Left ventricle myocardium inferior (tissue), 1 donor: Measurements from ENCODE around the gene BRPF1. TPM values are rescaled to one million over a fixed set of nuclear protein-coding genes. Genes with fewer than 3 reads are reported as not detected.

Experiments
- DNase-seq: peaks from one replicate; pipeline ENCODE4 v3.0.0-alpha.2; 2020
- H3K27ac ChIP-seq: fragments of 200-600 bp; replicated peaks from 2 replicates; pipeline ENCODE4 v1.8.0; 2021
- H3K27me3 ChIP-seq: fragments of 200-600 bp; 2 replicates; pipeline ENCODE4 v1.8.0; 2021; ENCODE audit warnings: low read depth
- H3K36me3 ChIP-seq: fragments of 200-600 bp; 2 replicates; pipeline ENCODE4 v1.8.0; 2021
- H3K4me1 ChIP-seq: fragments of 200-600 bp; 2 replicates; pipeline ENCODE4 v1.8.0; 2021
- H3K4me3 ChIP-seq: fragments of 200-600 bp; 2 replicates; pipeline ENCODE4 v1.8.0; 2021; ENCODE audit warnings: mild to moderate bottlenecking, moderate library complexity
- H3K9me3 ChIP-seq: fragments of 200-600 bp; replicated peaks from 2 replicates; pipeline ENCODE4 v1.8.0; 2021
- CTCF ChIP-seq: fragments of 200-600 bp; IDR thresholded peaks from 2 replicates; pipeline ENCODE4 v1.8.0; 2021; ENCODE audit warnings: antibody characterized with exemption, mild to moderate bottlenecking, borderline replicate concordance
- intact Hi-C: fragments of 100-400 bp; cut with micrococcal nuclease; formaldehyde crosslinking; loops from one replicate; pipeline ENCODE4 v1.11.0; 2022
- total RNA-seq: library from RNA; stranded (reverse); fragmentation: NEBNext Ultra II Directional; extraction: Animal tissue kit (Norgen Biotek cat#: 25700); gene quantifications from one replicate; pipeline ENCODE4 v1.2.1, GENCODE V29; 2021
- donor health status: DM: no; HTN: yes; CAD: no; lungs with severe emphysema.

BRPF1 gene
- total RNA-seq, 1 donor from 2014 or later, result 9.4 TPM

GRCh38 chr3:9781978-9782603, 50.6 kb downstream of the BRPF1 start:
- no peak for TF ChIP-seq CTCF
- Histone ChIP-seq H3K27me3 (no peaks in the 10 kb centered on the region), H3K4me1 (peaks cover 10% of the 10 kb centered on the region), H3K9me3 (no peaks in the 10 kb centered on the region), H3K36me3 (peaks cover 74% of the 10 kb centered on the region), H3K27ac (no peak overlapping the region), H3K4me3 (no peak overlapping the region)
- DNase-seq, result no peak
- intact Hi-C loops, result no loop called here

DNA sequence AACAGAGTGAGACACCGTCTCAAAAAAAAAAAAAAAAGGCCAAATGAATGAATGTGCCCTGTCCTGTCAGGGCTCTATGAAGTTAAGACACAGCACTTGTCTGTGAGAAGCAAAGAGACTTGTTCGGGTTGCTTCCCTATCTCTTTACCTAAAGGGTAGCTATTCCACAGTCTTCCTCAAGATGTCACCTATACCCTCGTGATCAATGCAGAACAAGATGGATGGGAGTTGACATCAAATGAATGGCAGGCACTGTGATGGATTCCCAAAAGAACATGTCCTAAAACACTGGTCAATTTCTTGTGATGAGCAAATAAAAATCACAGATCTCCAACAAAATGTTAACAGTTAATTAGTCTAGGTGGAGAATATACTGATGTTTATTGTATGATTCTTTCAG, 51.2 kb downstream of the BRPF1 start:
- Histone ChIP-seq H3K4me1 (peaks cover 8% of the 10 kb centered on the region), H3K9me3 (no peaks in the 10 kb centered on the region), H3K36me3 (peaks cover 81% of the 10 kb centered on the region), H3K4me3 (no peak overlapping the region), H3K27me3 (no peaks in the 10 kb centered on the region), H3K27ac (no peak overlapping the region)
- peak; percentile 21 for TF ChIP-seq CTCF
- intact Hi-C loops, result no loop called here
- no peak for DNase-seq

DNA sequence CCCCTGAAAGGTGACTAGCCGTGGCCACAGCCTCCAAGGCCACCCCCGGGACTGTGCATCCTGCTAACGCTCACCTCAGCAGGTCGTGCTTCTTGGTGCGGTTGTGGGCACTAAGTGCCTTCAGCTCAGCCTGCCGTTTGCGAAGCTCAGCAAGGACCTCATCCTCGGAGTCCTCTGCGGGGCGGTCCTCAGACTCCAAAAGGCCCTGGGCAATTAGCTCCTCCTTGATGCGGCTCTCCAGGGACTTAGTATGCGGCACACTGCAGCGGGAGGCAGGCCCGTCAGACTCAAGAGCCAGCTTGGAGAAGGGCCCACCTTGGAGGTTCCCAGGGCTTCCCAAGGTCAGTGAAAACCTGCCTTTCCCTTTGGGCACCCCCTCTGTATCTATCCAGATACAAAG, 52.4 kb downstream of the BRPF1 start:
- intact Hi-C loops, result no loop called here

GRCh38 chr3:9784965-9785364, 53.4 kb downstream of the BRPF1 start:
- Histone ChIP-seq H3K36me3 (peaks cover 94% of the 10 kb centered on the region), H3K4me3 (no peak overlapping the region), H3K27me3 (no peaks in the 10 kb centered on the region), H3K9me3 (no peaks in the 10 kb centered on the region), H3K27ac (no peak overlapping the region), H3K4me1 (no peaks in the 10 kb centered on the region)
- intact Hi-C loops, result no loop called here
- TF ChIP-seq CTCF, result no peak
- no peak for DNase-seq

More for the DNA sequence above, 52.4 kb downstream of the BRPF1 start:
- TF ChIP-seq CTCF, result no peak
- no peaks in the 10 kb centered on the region for H3K27me3 ChIP-seq
- DNase-seq, result no peak
- H3K9me3 ChIP-seq, result no peaks in the 10 kb centered on the region
- peaks cover 89% of the 10 kb centered on the region for H3K36me3 ChIP-seq
- no peak overlapping the region for H3K4me3 ChIP-seq
- peaks cover 1% of the 10 kb centered on the region for H3K4me1 ChIP-seq
- H3K27ac ChIP-seq, result no peak overlapping the region

GRCh38 chr3:9785602-9786001, 54.1 kb downstream of the BRPF1 start:
- Histone ChIP-seq H3K27me3 (no peaks in the 10 kb centered on the region), H3K9me3 (no peaks in the 10 kb centered on the region), H3K4me3 (no peak overlapping the region), H3K27ac (no peak overlapping the region), H3K36me3 (peaks cover 94% of the 10 kb centered on the region), H3K4me1 (peaks cover 3% of the 10 kb centered on the region)
- no peak for DNase-seq
- intact Hi-C loops, result no loop called here
- no peak for TF ChIP-seq CTCF
